Body of pancreas (tissue), 4 donors: ENCODE results near the gene LGR6. TPM values are rescaled to one million over a fixed set of nuclear protein-coding genes. Genes with fewer than 3 reads are reported as not detected.
"Not testable (repeated sequence)": the region's sequence is repeated elsewhere in the genome, so short reads cannot be mapped to it uniquely, and the experiment has no call there.

Experiments used
- ATAC-seq: fragments of 150-250 bp; one replicate; pipeline ENCODE4 v1.9.1; 2016
- DNase-seq, 4 donors: peaks; one replicate each; pipeline ENCODE4 v3.0.0-alpha.2; 2019
- H3K27ac ChIP-seq, 4 donors: fragments of 200-600 bp; sonication (generic); 1 replicate in 3 of 4; 2 replicates in 1 of 4; pipeline versions ENCODE4 v1.5.1 to v1.6.1; 2016 to 2019; ENCODE audit warnings: mild to moderate bottlenecking in 1 of 4, mixed read lengths in 1 of 4, moderate library complexity in 1 of 4
- H3K27me3 ChIP-seq, 2 donors: fragments of 200-600 bp; sonication (generic); one replicate each; pipeline ENCODE4 v1.6.0; 2016; ENCODE audit warnings: mild to moderate bottlenecking in 1 of 2
- H3K36me3 ChIP-seq, 2 donors: fragments of 200-600 bp; sonication (generic); replicated peaks in 1 of 2; 2 replicates each; pipeline ENCODE4 v1.5.1; 2016; ENCODE audit warnings: low read depth in 2 of 2; ENCODE audit not compliant: insufficient read depth in 1 of 2
- H3K4me1 ChIP-seq: fragments of 200-600 bp; sonication (generic); one replicate; pipeline ENCODE4 v1.6.0; 2016
- H3K4me3 ChIP-seq, 2 donors: fragments of 200-600 bp; sonication (generic); 1 replicate in 1 of 2; 2 replicates in 1 of 2; pipeline ENCODE4 v1.5.1; 2016 to 2019
- H3K9me3 ChIP-seq, 3 donors: fragments of 200-600 bp; sonication (generic); 1 replicate in 2 of 3; 2 replicates in 1 of 3; pipeline ENCODE4 v1.5.1; 2016
- POLR2A ChIP-seq, 3 donors: fragments of 450-650 bp; IDR thresholded peaks; one replicate each; pipeline ENCODE4 v1.6.1; 2016; ENCODE audit warnings: antibody characterized with exemption in 3 of 3, mild to moderate bottlenecking in 2 of 3
- WGBS, 2 donors: methylation state at CpG; one replicate each; pipeline ENCODE4 v1.1.5; 2017; 5-methylcytosine and 5-hydroxymethylcytosine counted together
- intact Hi-C: fragments of 100-400 bp; cut with DNase I; formaldehyde crosslinking; loops from one replicate; pipeline ENCODE4 v1.15.1; 2023
- total RNA-seq, 2 donors: library from RNA; depleted of rRNA; stranded (reverse); fragments of >200 nt; gene quantifications; one replicate each; pipeline ENCODE4 v1.1.0, GENCODE V29; 2016
- TF ChIP-seq, protein P1 (sequence below), 7 experiments: fragments of 450-650 bp in 4 of 7; fragments of 200-600 bp in 3 of 7; sonication (generic) in 3 of 7; IDR thresholded peaks; one replicate each; pipeline ENCODE4 v1.5.1; 2016 to 2019; ENCODE audit warnings: antibody characterized with exemption in 7 of 7

The LGR6 gene
- total RNA-seq, 2 donors from 2014 or later, result 0.52 TPM; not detected in 1

DNA sequence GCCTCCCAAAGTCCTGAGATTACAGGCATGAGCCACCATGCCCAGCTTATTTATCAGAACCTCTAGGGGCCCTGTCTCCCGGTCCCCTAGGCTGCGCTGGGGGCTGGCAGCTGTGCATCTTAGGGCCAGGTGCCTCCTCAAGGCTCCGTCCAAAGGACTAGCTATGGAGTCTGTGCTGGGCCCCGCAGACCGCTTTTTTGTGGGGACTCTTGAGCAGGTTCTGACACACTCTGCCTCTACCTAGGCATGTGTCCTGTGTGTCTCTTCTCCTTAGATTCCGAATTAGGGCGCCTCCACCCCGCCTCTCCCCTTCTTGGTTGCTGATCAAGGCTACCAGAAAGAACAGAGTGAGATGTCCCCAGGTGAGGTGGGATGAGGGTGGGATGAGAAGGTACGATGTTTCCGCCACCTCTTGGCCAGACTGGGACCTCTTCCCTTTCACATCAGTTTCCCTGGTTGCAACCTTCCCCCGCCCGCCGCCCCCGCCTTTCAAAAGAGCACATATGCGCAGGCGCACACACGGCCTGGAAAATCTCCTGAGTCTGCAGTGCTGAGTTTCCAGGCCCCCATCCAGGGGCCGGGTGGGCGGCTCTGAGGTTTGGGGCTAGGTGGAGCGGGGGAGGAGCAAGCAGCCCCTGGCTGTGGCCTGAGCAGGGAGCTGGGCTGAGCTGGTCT lies 28.2 kb upstream of the LGR6 start:
- H3K4me1 ChIP-seq, result no peaks in the 10 kb centered on the region

GRCh38 chr1:202165942-202166843 lies 27.4 kb upstream of the LGR6 start:
- Histone ChIP-seq H3K4me1 (no peaks in the 10 kb centered on the region), H3K27me3 (no peaks in the 10 kb centered on the region), H3K9me3 (no peaks in the 10 kb centered on the region), H3K27ac (no peak overlapping the region), H3K36me3 (no peaks in the 10 kb centered on the region), H3K4me3 (no peak overlapping the region)
- DNase-seq (no peak), ATAC-seq (no peak)
- WGBS, 2 donors, result 68 to 79% methylated on average over 7 to 8 of the region's 9 CpGs
- intact Hi-C loops, result no loop called here
- no peak for TF ChIP-seq POLR2A (IDR thresholded peaks at IDR 0.05)
- TF ChIP-seq, protein P1, sequence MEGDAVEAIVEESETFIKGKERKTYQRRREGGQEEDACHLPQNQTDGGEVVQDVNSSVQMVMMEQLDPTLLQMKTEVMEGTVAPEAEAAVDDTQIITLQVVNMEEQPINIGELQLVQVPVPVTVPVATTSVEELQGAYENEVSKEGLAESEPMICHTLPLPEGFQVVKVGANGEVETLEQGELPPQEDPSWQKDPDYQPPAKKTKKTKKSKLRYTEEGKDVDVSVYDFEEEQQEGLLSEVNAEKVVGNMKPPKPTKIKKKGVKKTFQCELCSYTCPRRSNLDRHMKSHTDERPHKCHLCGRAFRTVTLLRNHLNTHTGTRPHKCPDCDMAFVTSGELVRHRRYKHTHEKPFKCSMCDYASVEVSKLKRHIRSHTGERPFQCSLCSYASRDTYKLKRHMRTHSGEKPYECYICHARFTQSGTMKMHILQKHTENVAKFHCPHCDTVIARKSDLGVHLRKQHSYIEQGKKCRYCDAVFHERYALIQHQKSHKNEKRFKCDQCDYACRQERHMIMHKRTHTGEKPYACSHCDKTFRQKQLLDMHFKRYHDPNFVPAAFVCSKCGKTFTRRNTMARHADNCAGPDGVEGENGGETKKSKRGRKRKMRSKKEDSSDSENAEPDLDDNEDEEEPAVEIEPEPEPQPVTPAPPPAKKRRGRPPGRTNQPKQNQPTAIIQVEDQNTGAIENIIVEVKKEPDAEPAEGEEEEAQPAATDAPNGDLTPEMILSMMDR (IDR thresholded peaks at IDR 0.05), result no peak

More for the DNA sequence above, 28.2 kb upstream of the LGR6 start:
- H3K27me3 ChIP-seq, result no peaks in the 10 kb centered on the region
- TF ChIP-seq, protein P1 (IDR thresholded peaks at IDR 0.05), result no peak
- no peak for TF ChIP-seq POLR2A (IDR thresholded peaks at IDR 0.05)
- DNase-seq (no peak), ATAC-seq (no peak)
- intact Hi-C loops, result no loop called here
- no peak overlapping the region for H3K4me3 ChIP-seq
- WGBS, 2 donors, result 83 to 88% methylated on average over 17 to 20 of the region's 20 CpGs
- H3K36me3 ChIP-seq, result no peaks in the 10 kb centered on the region
- no peak overlapping the region for H3K27ac ChIP-seq
- H3K9me3 ChIP-seq, result no peaks in the 10 kb centered on the region

DNA sequence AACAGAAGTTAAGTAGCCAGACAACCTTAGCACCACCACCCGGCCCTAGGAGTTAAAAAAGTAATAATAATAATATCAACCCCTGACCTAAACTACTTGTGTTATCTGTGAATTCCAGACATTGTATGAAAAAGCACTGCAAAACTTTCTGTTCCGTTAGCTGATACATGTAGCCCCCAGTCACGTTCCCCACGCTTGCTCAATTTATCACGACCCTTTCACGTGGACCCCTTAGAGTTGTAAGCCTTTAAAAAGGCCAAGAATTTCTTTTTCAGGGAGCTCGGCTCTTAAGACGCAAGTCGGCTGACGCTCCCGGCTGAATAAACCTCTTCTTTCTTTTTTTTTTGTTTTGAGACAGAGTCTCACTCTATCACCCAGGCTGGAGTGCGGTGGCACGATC lies 26.5 kb upstream of the LGR6 start:
- ATAC-seq, H3K4me3 ChIP-seq, H3K9me3 ChIP-seq, intact Hi-C loops, H3K4me1 ChIP-seq, H3K27me3 ChIP-seq, H3K36me3 ChIP-seq, H3K27ac ChIP-seq, DNase-seq: not testable (repeated sequence)
- 70 to 77% methylated on average over 13 of the region's 13 CpGs for WGBS, 2 donors

DNA sequence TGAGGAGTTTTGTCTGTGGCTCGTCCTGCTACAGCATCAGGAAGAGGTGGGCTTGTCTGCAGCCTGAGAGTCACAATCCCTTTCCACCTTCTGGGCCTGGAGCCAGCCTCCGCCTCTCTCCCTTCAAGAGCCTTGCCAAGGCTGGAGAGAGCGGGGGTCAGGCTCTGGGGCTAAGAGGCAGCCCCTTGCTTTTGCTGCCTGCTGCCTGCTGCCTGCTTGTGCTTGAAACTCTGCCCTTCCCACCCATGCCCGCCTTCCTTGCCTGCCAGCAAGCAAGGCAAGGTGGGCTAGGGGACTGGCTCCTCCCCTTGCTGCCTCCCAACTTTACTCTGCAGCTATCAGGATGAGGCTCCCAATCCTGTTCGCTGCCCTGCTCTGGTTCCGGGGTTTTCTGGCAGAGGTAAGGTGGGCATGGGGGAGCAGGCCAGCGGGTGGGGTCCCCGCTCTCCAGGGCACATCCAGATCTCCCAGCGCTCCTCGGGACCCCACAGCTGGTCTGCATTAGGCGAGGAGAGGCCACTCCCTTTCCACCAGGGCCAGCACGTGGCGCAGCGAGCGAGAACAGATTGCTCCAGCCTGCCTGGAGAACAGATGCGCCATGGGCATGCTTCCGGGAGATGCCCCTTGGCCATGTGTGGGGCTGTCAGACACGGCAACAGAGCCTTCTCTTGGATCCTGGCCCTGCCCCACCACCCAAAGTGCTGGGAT lies 25.7 kb upstream of the LGR6 start:
- intact Hi-C loops, result no loop called here

More for the DNA sequence above, 25.7 kb upstream of the LGR6 start:
- Histone ChIP-seq H3K4me1 (no peaks in the 10 kb centered on the region), H3K36me3 (no peaks in the 10 kb centered on the region), H3K4me3 (no peak overlapping the region), H3K9me3 (no peaks in the 10 kb centered on the region), H3K27me3 (no peaks in the 10 kb centered on the region), H3K27ac (no peak overlapping the region)
- 60 to 67% methylated on average over 12 to 18 of the region's 18 CpGs for WGBS, 2 donors
- no peak for ATAC-seq
- no peak for DNase-seq
- no peak for TF ChIP-seq POLR2A (IDR thresholded peaks at IDR 0.05)
- TF ChIP-seq, protein P1 (IDR thresholded peaks at IDR 0.05), result no peak
